GM13976 (cell line): ENCODE data around the gene GRID1.
"Not testable (repeated sequence)": the region's sequence is repeated elsewhere in the genome, so short reads cannot be mapped to it uniquely, and the experiment has no call there.

Experiments
- DNase-seq: peaks from one replicate; pipeline ENCODE4 v3.0.0; 2012; ENCODE audit warnings: low spot score
- CTCF ChIP-seq: IDR thresholded peaks from 2 replicates; pipeline ENCODE4 v1.5.1; 2012; ENCODE audit warnings: borderline replicate concordance, mild to moderate bottlenecking; ENCODE audit not compliant: insufficient read depth; ENCODE audit errors: extremely low read depth, missing control alignments, control extremely low read depth
- in situ Hi-C: fragments of 300-500 bp; cut with MboI; formaldehyde crosslinking; loops from one replicate; pipeline ENCODE4 v1.12.0; 2022; ENCODE audit warnings: low sequenced_read_pairs, mixed read lengths, inconsistent platforms; ENCODE audit not compliant: unreplicated experiment

Gene GRID1

GRCh38 chr10:86034710-86035109 is 331.9 kb downstream of the GRID1 start:
- in situ Hi-C loops = no loop called here
- DNase-seq = no peak
- TF ChIP-seq CTCF = no peak

GRCh38 chr10:86033581-86033980 is 333.0 kb downstream of the GRID1 start:
- no peak for TF ChIP-seq CTCF
- DNase-seq = no peak
- in situ Hi-C loops = no loop called here

GRCh38 chr10:86032087-86032486 is 334.5 kb downstream of the GRID1 start:
- in situ Hi-C loops, DNase-seq: not testable (repeated sequence)

GRCh38 chr10:86030312-86030711 is 336.3 kb downstream of the GRID1 start:
- TF ChIP-seq CTCF = no peak
- DNase-seq = no peak
- in situ Hi-C loops = no loop called here

GRCh38 chr10:86027346-86027745 is 339.2 kb downstream of the GRID1 start:
- in situ Hi-C loops = no loop called here
- no peak for TF ChIP-seq CTCF
- DNase-seq = no peak

- DNase-seq = no peak
These were observed 341.1 kb downstream of the GRID1 start for GRCh38 chr10:86025509-86025908.

More at GRCh38 chr10:86025509-86025908, 341.1 kb downstream of the GRID1 start:
- TF ChIP-seq CTCF = no peak
- in situ Hi-C loops = no loop called here
